ENCODE measurements around the gene SLC36A3. TPM values are rescaled to one million over a fixed set of nuclear protein-coding genes. Genes with fewer than 3 reads are reported as not detected.

Gene SLC36A3
- total and polyA plus RNA-seq, 2 of the 8 experiments (the other 6 are each of a cell fraction or from before 2014, with no cell fraction given): not detected

GRCh38 chr5:151278845-151279244, 24.7 kb downstream of the SLC36A3 start (continued):
- TF ChIP-seq CHD7 (IDR thresholded peaks at IDR 0.05; ENCODE audit: insufficient replicate concordance, low read length) (no peak), JUND (IDR thresholded peaks at IDR 0.05; ENCODE audit: low read length) (no peak), RXRA (IDR thresholded peaks at IDR 0.05; ENCODE audit: insufficient read depth, low read depth, low read length) (no peak), CHD1 (IDR thresholded peaks at IDR 0.05; ENCODE audit: low read depth, low read length) (no peak)

Data from H1 (cell line).